GM19372 (cell line): ENCODE results near the gene GCG.

Experiments
- ATAC-seq: cut with Tn5 transposase; IDR thresholded peaks from one replicate; pipeline ENCODE4 v1.9.1; 2021; ENCODE audit warnings: mild to moderate bottlenecking, low read depth, moderate library complexity; ENCODE audit not compliant: unreplicated experiment

GCG gene

DNA sequence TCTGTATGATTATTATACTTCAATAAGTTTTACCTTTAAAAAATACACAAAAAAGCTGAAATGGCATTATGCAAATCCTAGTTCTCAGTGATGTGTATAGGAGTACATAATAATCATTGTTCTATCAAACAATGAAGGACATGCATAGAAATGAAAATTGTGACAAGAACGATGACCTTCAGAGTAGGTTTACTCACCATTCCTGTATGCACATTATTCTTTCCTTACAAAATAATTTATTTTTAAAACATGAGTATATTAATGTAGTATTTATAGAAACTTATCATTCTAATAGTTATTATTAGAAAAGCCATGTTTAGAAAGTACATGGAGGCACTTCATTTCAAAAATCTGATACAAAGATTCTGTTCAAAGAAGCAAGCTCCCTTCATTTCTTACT, 45.3 kb downstream of the GCG start:
- ATAC-seq, result no peak

- ATAC-seq, result no peak
Measured at GRCh38 chr2:162106146-162106551, 45.9 kb downstream of the GCG start.

DNA sequence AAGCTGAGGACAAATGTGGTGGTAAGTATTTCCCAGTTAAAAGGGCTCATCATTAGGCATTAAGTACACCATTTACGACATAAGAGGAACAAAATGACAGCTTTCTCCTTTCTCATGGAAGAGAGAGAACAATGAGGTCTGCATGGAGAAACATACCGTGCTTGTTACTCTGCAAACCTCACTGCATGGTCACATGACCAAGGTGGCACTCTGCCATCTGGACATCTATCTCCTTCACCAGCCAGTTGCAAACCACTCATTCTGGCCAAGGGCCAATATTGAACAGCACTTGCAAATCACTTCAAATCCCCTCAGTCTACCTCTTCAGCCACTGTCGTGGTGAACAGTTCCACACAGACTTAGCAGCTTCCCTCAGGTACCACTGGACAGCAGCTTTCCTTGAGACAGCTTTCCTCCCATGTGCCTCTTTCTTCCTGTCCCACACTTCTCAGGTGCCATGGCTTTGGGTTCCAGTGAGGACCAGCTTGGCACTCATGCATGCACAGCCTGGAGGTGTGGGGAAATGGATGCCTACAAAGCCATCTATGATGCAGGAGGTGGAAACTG, 48.5 kb downstream of the GCG start:
- ATAC-seq, result no peak

- ATAC-seq, result no peak
Measured at GRCh38 chr2:162100579-162100978, 51.5 kb downstream of the GCG start.

DNA sequence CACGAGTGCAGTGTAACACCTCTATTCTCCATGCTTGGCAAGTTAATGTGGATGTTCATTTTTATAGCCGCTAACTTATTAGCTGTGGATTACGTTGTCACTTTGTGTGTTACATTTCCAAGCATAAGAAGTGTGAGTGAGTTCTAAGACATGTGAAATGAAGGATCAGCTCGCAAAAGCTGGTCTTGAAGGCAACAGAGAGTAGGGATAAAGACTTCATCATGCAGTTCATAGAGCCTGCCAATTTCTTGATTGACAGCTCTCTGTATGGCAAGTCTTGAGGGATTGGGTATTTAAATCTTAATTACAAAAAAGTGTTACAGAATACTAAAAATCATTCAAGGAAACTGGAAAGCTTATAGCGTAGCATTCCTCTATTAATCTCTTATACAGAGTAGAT, 52.2 kb downstream of the GCG start:
- no peak for ATAC-seq
